Motor neuron (in vitro differentiated cells): ENCODE measurements around the gene ZW10. TPM values are rescaled to one million over a fixed set of nuclear protein-coding genes. Genes with fewer than 3 reads are reported as not detected.
"Not testable (repeated sequence)": the region's sequence is repeated elsewhere in the genome, so short reads cannot be mapped to it uniquely, and the experiment has no call there.

Experiments used
- ATAC-seq, 8 experiments: fragments of 200-7000 bp; cut with Tn5 transposase; replicated peaks in 6 of 8; 2 replicates each; pipeline ENCODE4 v1.8.0; 2021; ENCODE audit warnings: mild to moderate bottlenecking in 8 of 8, moderate library complexity in 8 of 8
- H3K27ac ChIP-seq, 2 donors: fragments of 250-450 bp; sonication (Bioruptor Pico); 2 replicates each; pipeline ENCODE4 v1.9.0; 2021; ENCODE audit warnings: antibody characterized with exemption in 2 of 2, mild to moderate bottlenecking in 2 of 2, moderate library complexity in 1 of 2
- H3K4me1 ChIP-seq, 2 donors: fragments of 250-450 bp; sonication (Bioruptor Pico); replicated peaks in 1 of 2; 2 replicates each; pipeline ENCODE4 v1.6.1; 2021; ENCODE audit warnings: antibody characterized with exemption in 2 of 2, mild to moderate bottlenecking in 2 of 2, moderate library complexity in 1 of 2
- H3K4me3 ChIP-seq, 5 donors: fragments of 250-450 bp; sonication (Bioruptor Pico); 2 replicates each; pipeline ENCODE4 v1.9.0; 2021; ENCODE audit warnings: antibody characterized with exemption in 5 of 5, mild to moderate bottlenecking in 5 of 5, moderate library complexity in 4 of 5
- WGBS, 10 experiments: fragments of 450-650 bp; shearing (Covaris generic); methylation state at CpG; one replicate each; pipeline ENCODE4 v1.0.0; 2022; 5-methylcytosine and 5-hydroxymethylcytosine counted together
- in situ Hi-C, 9 experiments: fragments of 400-800 bp; cut with MboI; loops; one replicate each; pipeline ENCODE4 v1.15.0; 2021; ENCODE audit warnings: low sequenced_read_pairs in 9 of 9, low pct_unique_long_range_greater_than_20kb in 2 of 9; ENCODE audit not compliant: unreplicated experiment in 9 of 9
- total RNA-seq, 8 experiments: library from RNA; unstranded; fragments of 300-600 nt; gene quantifications; 2 replicates each; pipeline versions ENCODE4 v1.2.3 to v1.2.4, GENCODE V29; 2022

ZW10 gene, protein sequence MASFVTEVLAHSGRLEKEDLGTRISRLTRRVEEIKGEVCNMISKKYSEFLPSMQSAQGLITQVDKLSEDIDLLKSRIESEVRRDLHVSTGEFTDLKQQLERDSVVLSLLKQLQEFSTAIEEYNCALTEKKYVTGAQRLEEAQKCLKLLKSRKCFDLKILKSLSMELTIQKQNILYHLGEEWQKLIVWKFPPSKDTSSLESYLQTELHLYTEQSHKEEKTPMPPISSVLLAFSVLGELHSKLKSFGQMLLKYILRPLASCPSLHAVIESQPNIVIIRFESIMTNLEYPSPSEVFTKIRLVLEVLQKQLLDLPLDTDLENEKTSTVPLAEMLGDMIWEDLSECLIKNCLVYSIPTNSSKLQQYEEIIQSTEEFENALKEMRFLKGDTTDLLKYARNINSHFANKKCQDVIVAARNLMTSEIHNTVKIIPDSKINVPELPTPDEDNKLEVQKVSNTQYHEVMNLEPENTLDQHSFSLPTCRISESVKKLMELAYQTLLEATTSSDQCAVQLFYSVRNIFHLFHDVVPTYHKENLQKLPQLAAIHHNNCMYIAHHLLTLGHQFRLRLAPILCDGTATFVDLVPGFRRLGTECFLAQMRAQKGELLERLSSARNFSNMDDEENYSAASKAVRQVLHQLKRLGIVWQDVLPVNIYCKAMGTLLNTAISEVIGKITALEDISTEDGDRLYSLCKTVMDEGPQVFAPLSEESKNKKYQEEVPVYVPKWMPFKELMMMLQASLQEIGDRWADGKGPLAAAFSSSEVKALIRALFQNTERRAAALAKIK
- 10 to 100 TPM; 10.1 to 25.5 (median 17.9) TPM for total RNA-seq

DNA sequence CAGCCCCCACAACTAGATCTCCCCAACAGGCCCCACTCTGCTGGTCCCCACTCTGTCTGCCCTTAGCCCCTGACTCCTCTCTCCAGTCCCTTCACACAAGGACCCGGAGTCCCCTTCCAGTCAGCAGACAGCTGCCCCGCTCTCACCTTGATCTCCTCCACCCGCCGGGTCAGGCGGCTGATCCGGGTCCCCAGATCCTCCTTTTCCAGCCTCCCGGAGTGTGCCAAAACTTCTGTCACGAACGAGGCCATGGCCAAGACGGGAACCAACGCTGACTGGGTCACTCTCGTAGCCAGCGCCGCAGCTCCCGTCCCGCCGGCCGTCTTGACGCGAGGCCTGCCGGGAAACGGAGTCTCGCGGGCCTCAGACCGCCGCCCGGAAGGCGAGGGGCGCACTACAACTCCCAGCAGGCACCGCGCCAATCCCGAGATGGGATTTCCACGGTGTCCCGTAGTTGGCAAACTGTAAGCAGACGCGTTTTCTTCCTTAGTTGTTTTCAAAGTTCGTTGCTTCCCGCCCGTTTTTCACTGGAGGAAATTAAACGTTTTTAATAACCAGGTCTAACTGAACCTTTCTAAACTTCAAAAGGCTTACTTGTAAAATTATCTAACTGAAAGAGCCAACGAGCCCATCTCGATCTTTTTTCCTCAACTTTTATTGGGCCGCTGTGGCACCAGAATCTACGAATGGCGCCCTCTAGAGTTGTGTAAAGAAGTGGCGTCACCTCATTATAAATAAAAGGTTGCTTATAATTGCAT, at the start of gene ZW10:
ZW10 (minus strand) TSS at position 277 of the 758 bp plus-strand sequence; CDS start at position 251, 26 bp downstream.
- peak within 1 kb of the TSS; percentile 0 to 72 for H3K27ac ChIP-seq
- peak; percentile 84 to 98 (median 96) for ATAC-seq
- peak within 1 kb of the TSS; percentile 53 to 76 (median 68) for H3K4me3 ChIP-seq
- H3K4me1 ChIP-seq: peaks cover 5 to 6% of the 10 kb centered on the region in 2 donors
- WGBS, 10 experiments: 0 to 5% (median 0%) methylated on average over 1 to 30 of the region's 46 CpGs; no CpG with 5 or more reads in 1 of the 10 experiments
- in situ Hi-C loops: no loop called here

DNA sequence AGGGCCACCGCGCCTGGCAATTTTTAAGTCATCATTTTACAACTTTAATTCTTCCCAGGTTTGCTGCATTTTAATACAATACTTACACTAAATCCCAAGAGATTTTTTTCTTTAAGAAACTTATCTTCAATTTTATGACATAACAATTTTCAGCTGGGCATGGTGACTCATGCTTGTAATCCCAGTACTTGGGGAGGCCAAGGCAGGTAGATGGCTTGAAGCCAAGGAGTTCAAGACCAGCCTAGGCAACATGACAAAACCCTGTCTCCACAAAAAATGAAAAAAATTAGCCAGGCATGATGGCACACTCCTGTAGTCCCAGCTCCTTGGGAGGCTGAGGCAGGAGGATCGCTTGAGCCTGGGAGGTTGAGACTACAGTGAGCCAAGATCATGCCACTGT, 44.9 kb upstream of the ZW10 start:
- peaks cover 5% of the 10 kb centered on the region in 2 donors for H3K4me1 ChIP-seq
- H3K27ac ChIP-seq: no peak overlapping the region
- WGBS, 10 experiments: 80 to 100% (median 100%) methylated on average over 1 to 3 of the region's 3 CpGs; no CpG with 5 or more reads in 2 of the 10 experiments
- ATAC-seq: no peak
- no peak overlapping the region for H3K4me3 ChIP-seq
- in situ Hi-C loops: no loop called here

DNA sequence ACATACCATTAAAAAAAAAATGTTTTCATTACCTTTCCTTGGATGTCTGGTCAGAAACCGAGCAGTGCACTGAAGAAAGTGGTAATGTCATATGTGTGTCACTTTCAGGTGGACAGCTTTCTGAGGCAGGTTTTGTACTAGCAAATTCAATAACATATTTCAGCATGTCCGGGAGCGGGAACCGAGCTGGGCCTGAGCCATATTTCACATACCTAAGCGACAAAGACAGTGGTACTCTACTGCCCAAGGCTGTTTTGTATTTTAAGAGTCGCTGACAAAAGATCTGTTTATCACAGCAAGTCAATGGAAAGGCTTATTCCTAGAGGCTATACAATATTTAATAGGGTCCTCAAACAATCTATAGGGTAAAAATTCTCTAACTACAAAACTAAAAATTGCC, 44.1 kb upstream of the ZW10 start:
- 93 to 100% (median 97%) methylated on average over 1 to 6 of the region's 6 CpGs; no CpG with 5 or more reads in 3 of the 10 experiments for WGBS, 10 experiments
- H3K4me3 ChIP-seq: no peak overlapping the region
- H3K4me1 ChIP-seq: peaks cover 5% of the 10 kb centered on the region in 2 donors
- in situ Hi-C loops: no loop called here
- no peak for ATAC-seq
- H3K27ac ChIP-seq: no peak overlapping the region

DNA sequence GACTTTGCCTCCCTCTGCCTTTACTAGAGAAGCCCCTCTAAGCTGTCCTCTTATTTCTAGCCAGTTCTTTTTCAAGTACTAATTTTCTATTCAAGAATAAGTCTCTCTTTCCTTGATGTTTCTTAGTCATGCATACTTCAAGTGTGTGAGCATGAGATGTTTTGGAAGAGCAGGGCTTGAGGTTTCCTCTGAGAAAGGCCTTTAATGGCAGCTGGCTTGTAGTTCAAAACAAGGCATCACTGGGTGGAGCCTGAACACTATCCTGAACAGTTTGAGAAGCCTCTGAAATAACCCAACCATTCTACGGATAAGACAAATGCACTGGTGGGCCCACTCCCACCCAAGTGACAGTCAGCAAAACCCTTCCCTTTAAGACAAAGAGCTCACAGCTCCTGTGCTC, 43.7 kb upstream of the ZW10 start:
- in situ Hi-C loops: no loop called here
- H3K4me3 ChIP-seq: no peak overlapping the region
- WGBS, 10 experiments: 71 to 100% (median 100%) methylated on average over 1 of the region's 1 CpG; no CpG with 5 or more reads in 6 of the 10 experiments
- no peak for ATAC-seq
- peaks cover 5% of the 10 kb centered on the region in 2 donors for H3K4me1 ChIP-seq
- H3K27ac ChIP-seq: no peak overlapping the region

DNA sequence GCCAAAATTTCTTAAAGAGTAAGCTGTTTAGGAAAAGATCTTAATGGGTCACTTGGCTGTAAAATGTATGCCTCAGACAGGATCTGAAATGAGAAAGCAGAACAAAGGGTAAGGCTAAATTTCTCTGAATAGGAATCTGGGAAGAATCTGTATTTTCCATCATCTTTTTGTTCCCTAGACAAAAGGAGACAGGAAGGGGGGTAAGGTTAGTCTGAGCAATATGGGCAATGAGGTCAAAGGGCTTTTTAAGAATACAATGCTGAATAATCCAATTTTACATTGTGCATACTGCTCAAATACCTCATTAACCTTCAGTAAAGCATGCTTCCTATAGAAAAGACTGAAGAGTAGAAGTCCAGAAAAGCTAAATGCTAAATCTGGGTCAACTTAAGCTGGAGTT, 40.7 kb upstream of the ZW10 start:
- Histone ChIP-seq H3K27ac (no peak overlapping the region), H3K4me1 (peaks cover 5% of the 10 kb centered on the region in 2 donors), H3K4me3 (no peak overlapping the region)
- in situ Hi-C loops: no loop called here
- peak in 2 of 8 experiments; percentile 16 to 34 for ATAC-seq

DNA sequence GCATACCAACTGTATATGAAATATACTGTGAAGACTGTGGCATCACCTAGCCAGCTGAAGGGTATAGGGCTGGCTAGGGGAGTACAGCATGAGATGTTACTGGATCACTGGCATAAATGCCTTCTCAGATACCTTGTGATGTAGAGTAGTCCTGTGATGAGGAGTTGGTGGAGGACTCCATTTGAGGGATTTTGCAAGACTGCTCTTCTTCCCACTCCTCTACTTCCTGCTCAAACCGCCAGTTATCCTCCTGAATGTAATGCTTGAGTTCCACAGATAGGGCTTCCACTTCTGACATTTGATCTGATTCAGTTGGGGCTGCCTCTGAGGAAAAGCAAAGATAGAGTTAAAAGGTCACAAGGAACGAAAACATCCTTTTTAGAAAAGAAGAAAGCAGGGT, 35.4 kb upstream of the ZW10 start:
- Histone ChIP-seq H3K4me3 (no peak overlapping the region), H3K27ac (no peak overlapping the region), H3K4me1 (peaks cover 0 to 4% of the 10 kb centered on the region in 2 donors)
- in situ Hi-C loops: no loop called here
- WGBS, 10 experiments: 0 to 100% (median 100%) methylated on average over 1 of the region's 2 CpGs; no CpG with 5 or more reads in 3 of the 10 experiments
- no peak for ATAC-seq

DNA sequence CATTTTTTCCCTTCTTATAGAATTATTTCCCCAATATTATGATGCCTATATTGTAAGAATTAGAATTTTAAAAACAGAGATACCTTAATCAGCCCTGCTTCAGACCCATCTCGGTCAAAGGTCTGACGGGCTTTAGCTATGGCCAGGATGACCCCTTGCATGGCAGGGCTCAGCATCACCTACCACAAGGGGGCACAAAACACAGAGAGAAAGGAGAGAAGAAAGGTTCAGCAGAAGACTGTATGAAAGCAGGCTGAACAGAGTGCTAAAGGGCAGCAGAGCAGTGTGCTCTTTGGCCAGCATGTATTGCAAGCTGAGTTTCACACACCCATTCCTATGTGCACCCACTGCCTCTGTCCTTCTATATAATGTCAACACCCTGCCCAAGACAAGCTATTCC, 32.9 kb upstream of the ZW10 start:
- no peaks in the 10 kb centered on the region for H3K4me1 ChIP-seq
- 75 to 100% (median 96%) methylated on average over 1 to 2 of the region's 2 CpGs; no CpG with 5 or more reads in 6 of the 10 experiments for WGBS, 10 experiments
- peak in 3 of 8 experiments; percentile 83 to 85 (median 85) for ATAC-seq
- no peak overlapping the region for H3K27ac ChIP-seq
- in situ Hi-C loops: no loop called here
- no peak overlapping the region for H3K4me3 ChIP-seq

DNA sequence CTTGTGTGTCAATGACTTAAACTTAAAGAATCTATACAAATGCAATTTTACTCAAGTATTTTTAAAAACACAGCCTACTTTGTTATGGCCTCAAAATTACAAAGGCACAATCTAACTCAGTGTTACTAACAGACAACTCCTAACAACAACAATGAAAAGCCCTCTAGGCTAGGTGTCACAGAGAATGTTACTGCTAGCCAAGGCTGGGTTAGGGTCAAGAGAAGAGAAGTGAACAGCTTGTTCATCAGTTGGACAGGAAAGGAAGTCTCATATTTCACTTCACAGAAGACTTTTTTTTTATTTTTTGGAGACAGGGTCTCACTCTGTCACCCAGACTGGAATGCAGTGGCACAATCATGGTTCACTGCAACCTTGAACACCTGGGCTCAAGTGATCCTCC, 32.1 kb upstream of the ZW10 start:
- ATAC-seq: no peak
- in situ Hi-C loops: no loop called here
- Histone ChIP-seq H3K4me3 (no peak overlapping the region), H3K27ac (no peak overlapping the region), H3K4me1 (no peaks in the 10 kb centered on the region)

DNA sequence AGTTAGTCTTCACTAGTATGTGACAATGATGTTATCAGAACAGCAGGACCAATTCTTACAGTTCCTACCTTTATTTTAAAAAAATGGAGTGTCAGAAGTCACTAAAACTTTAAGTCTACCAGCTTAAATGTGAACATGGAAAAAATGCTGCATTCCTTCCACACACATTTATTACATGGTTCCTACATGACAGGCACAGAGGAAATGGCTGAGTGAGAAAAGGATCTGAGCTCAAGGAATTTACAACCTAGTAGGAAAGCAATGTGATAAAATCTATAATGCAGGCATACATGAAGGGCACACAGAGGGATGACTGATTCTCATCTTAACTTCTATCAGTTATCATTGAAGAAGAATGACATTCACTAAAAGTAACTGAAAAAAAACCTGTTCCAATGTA, 29.1 kb upstream of the ZW10 start:
- Histone ChIP-seq H3K27ac (no peak overlapping the region), H3K4me3 (no peak overlapping the region), H3K4me1 (no peaks in the 10 kb centered on the region)
- in situ Hi-C loops: no loop called here
- no peak for ATAC-seq

DNA sequence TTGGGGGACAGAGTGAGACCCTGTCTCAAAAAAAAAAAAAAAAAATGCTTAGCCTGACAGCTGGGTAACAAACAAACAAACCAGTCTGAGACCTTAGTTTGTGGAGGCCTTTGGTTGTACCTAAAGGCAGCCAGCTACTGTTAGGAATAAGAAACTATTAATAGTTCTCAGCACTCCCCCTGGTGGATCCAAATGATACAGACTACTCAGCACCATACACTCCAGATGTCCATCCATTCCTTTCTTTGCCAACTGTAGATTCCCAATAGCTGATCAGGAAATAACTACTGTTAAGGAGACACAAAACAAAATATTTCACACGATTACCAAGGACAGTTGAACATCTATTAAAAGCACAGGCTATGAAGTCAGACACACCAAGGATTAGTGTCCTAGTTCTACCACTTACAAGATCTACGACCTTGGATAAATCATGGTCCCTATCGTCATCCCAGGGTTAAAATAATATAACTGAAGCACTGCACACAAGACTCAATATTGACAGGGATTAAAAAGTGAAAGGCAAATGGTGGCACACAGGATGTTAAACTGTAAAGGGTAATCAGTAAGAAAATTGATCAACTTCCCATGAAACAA, 23.3 kb upstream of the ZW10 start:
- WGBS, 10 experiments: 0 to 100% (median 71%) methylated on average over 1 to 3 of the region's 3 CpGs; no CpG with 5 or more reads in 3 of the 10 experiments
- in situ Hi-C loops: loop anchor here in 2 of 9 experiments (25.0 kb wide), 1 partner anchor 484 kb away; the partner anchor contains the start of gene TTC12 (in 2 of the 2)
- no peak overlapping the region for H3K4me3 ChIP-seq
- no peak overlapping the region for H3K27ac ChIP-seq
- no peaks in the 10 kb centered on the region for H3K4me1 ChIP-seq
- peak; percentile 66 to 99 (median 89) for ATAC-seq

DNA sequence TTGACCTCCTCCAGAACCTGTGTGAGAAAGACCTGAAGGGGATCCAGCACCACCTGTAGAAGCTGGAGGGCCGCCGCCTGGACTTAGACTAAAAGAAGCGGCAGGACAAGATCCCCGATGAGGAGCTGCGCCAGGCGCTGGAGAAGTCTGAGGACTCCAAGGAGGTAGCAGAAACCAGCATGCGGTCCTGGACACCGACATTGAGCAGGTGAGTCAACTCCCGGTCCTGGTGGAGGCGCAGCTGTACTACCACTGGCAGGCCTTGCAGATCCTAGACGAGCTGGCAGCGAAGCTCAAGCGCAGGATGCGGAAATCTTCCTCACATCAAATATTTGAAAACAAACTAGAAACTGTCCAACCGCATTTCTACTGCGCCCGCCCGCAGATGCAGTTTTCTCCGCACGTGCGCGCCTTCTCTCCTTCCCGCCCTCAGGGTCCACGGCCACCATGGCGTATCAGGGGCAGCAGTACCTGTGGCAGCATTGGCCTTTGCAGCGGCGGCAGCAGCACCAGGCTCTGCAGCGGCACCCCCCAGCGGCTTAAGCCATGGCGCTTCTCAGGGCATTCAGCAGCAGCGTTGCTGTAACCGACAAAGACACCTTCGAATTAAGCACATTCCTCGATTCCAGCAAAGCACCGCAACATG, 16.3 kb upstream of the ZW10 start:
- in situ Hi-C loops: loop anchor here in 2 of 9 experiments (25.0 kb wide), 1 partner anchor 477 kb away; the partner anchor contains the start of gene TTC12 (in 2 of the 2)
- H3K4me1 ChIP-seq: no peaks in the 10 kb centered on the region
- ATAC-seq: no peak
- no peak overlapping the region for H3K27ac ChIP-seq
- 60 to 100% (median 82%) methylated on average over 1 to 17 of the region's 35 CpGs; no CpG with 5 or more reads in 5 of the 10 experiments for WGBS, 10 experiments
- H3K4me3 ChIP-seq: no peak overlapping the region

DNA sequence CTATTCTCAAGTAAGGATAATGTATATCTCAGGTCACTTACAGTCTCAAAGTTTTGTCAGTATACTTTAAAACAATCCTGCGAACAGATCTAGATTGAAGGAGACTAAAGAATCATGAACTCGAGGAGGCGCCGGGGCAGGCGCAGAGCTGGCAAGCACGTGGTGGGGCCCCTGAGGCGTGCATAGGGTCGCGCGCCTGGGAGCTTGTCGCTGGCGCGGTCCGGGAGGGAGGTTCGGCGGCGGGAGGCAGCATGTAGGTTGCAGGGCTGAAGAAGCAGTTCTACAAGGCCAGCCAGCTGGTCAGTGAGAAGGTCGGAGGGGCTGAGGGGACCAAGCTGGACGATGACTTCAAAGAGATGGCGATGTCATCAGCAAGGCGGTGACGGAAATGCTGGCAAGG, 15.5 kb upstream of the ZW10 start:
- not testable (repeated sequence) for H3K27ac ChIP-seq, H3K4me3 ChIP-seq, H3K4me1 ChIP-seq, ATAC-seq
- in situ Hi-C loops: loop anchor here in 2 of 9 experiments (25.0 kb wide), 1 partner anchor 477 kb away; the partner anchor contains the start of gene TTC12 (in 2 of the 2)
- WGBS, 10 experiments: 83 to 91% (median 88%) methylated on average over 1 to 12 of the region's 22 CpGs; no CpG with 5 or more reads in 7 of the 10 experiments
